ENCODE results near the gene PRKCA.

PRKCA gene

DNA sequence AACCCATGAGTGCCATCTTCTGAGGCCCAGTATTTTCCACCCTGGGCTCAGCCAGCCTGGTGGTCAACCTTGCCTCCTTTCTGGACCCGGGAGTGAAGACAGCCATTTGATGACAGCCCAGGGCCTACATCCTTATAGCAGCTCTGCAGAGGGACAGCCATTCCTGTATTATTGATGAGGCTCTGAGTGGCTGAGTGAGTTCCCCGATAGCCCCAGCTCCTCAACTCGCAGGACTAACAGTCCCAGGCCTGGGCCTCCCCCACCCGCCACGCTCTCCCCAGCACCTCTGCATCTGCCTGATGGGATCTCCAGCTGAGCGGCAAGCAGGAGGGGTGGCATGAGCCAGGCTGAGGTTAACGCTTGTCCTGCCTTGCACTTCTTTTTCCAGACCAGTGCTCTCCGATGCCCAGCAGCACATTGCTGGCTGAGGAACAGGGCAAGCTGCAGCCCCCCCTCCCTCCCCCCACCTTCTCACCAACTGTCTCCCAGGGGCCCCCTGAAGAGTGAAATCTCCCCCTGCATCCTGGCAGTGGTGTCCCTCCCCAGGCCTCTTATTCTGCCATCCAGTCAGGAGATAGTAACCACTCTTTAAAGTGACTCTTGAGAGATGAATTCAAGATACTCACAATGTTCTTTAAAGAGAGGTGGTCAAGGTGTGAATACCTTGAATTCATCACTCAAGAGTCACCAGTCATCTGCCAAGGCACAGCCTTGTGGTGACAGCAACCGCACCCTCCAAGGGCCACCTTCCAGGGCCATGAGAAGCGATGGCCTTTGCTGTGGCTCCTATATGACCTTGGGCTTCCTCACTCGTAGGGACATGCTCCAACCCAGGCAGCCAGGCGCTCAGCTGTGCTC, 556.0 kb downstream of the PRKCA start:
- DNase-seq = no peak

DNA sequence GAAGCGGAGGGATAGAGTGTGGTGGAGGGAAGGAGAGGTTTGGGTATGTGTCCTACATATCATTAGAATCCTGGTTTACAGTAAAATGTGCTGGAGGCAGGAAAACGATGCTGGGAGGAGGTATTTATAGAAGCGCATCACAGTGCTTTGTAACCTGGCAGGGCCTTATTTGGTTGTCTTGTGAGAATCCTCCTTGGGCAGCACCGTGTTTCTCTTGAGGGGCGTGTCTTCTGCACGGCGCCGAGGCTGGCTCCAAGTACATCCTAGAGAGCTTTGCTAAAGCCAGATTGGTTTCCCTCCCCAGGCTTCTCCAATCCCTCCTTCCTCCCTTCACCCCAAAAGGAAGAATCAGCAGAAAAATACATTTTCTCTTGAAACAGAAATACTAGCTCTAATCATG, 556.9 kb downstream of the PRKCA start:
- DNase-seq = no peak

DNA sequence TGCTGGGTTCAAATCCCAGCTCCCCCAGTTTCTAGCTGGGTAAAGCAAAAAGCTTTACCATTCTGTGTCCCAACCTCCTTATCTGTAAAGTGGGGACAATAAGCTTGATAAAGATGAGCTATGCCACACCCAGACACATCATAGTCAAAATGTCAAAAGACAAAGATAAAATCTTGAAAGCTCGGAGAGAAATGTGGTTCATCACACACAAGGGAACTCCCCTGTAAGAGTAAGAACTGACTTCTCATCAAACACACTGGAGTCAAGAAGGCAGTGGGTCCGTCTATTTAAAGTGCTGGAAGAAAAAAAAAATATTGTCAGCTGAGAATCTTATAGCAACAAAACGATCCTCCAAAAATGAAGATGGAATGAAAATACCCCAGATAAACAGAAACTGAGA, 557.8 kb downstream of the PRKCA start:
- no peak for DNase-seq
